Measurements from ENCODE around the gene MAP3K19. TPM values are rescaled to one million over a fixed set of nuclear protein-coding genes. Genes with fewer than 3 reads are reported as not detected.

The MAP3K19 gene
- polyA plus RNA-seq, 1 donor (not counting 4 experiments of a cell fraction or from before 2014, with no cell fraction given): not detected

DNA sequence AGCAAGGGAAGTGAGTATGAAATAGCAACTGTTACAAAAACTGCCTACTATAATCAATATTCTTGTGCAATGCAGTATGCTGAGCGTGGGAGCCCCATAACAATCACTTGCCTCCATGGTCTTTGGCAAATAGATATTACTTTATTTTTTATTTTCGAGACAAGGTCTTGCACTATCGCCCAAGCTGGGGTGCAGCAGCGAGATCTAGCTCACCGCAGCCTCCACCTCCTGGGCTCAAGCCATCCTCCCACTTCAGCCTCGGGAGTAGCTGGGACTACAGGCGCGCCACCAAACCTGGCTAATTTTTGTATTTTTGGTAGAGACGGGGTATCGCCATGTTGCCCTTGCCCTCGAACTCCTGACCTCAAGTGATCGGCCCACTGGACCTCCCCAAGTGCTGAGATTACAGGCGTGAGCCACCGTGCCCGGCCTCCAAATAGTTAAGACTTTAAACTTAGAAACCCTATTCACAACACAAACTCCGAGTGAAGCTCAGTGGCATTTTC is 129.8 kb downstream of the MAP3K19 start:
- no peaks in the 10 kb centered on the region for H3K27me3 ChIP-seq (ENCODE audit: control insufficient read depth, extremely low read depth, insufficient read depth, low read length)
- DNase-seq (ENCODE audit: low read depth, low spot score): no peak
- peaks cover 16% of the 10 kb centered on the region for H3K4me1 ChIP-seq (ENCODE audit: control insufficient read depth, extremely low read depth, insufficient read depth, low read length)
- dilution Hi-C loops (cut with MboI; ENCODE audit: extremely low pct_ligation_motif_present, low sequenced_read_pairs): no loop called here
- H3K9me1 ChIP-seq (ENCODE audit: control insufficient read depth, extremely low read depth, insufficient read depth, low read length): no peaks in the 10 kb centered on the region
- peak overlapping the region; percentile 82 for H3K27ac ChIP-seq (ENCODE audit: control insufficient read depth, insufficient read depth, low read length)
- H2AFZ ChIP-seq (ENCODE audit: control insufficient read depth, low read length): peak overlapping the region; percentile 76
- peaks cover 37% of the 10 kb centered on the region for H3K79me2 ChIP-seq (ENCODE audit: control insufficient read depth, insufficient read depth, low read length)
- H3K9ac ChIP-seq (ENCODE audit: control insufficient read depth, extremely low read depth, insufficient read depth, low read length): peak overlapping the region; percentile 76
- H3K4me2 ChIP-seq (ENCODE audit: control insufficient read depth, extremely low read depth, insufficient read depth, low read depth, low read length): peak overlapping the region; percentile 86
- no peaks in the 10 kb centered on the region for H3K9me3 ChIP-seq (ENCODE audit: control insufficient read depth, low read depth, low read length)
- TF ChIP-seq EZH2 (IDR thresholded peaks at IDR 0.05; ENCODE audit: low read length): no peak
- TF ChIP-seq, protein P1, sequence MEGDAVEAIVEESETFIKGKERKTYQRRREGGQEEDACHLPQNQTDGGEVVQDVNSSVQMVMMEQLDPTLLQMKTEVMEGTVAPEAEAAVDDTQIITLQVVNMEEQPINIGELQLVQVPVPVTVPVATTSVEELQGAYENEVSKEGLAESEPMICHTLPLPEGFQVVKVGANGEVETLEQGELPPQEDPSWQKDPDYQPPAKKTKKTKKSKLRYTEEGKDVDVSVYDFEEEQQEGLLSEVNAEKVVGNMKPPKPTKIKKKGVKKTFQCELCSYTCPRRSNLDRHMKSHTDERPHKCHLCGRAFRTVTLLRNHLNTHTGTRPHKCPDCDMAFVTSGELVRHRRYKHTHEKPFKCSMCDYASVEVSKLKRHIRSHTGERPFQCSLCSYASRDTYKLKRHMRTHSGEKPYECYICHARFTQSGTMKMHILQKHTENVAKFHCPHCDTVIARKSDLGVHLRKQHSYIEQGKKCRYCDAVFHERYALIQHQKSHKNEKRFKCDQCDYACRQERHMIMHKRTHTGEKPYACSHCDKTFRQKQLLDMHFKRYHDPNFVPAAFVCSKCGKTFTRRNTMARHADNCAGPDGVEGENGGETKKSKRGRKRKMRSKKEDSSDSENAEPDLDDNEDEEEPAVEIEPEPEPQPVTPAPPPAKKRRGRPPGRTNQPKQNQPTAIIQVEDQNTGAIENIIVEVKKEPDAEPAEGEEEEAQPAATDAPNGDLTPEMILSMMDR (optimal IDR thresholded peaks at IDR 0.05 in 1 of 3, IDR thresholded peaks at IDR 0.05 in 1 of 3, conservative IDR thresholded peaks at IDR 0.05 in 1 of 3; ENCODE audit: extremely low read depth in 1 of 3, insufficient read depth in 2 of 3, low read length in 3 of 3): no peak
- peak; percentile 9 for FAIRE-seq
- peak overlapping the region; percentile 64 to 73 (median 68) for H3K4me3 ChIP-seq (ENCODE audit: control insufficient read depth in 2 of 3, extremely low read depth in 1 of 3, insufficient read depth in 2 of 3, low read depth in 1 of 3, low read length in 3 of 3)
- no peaks in the 10 kb centered on the region for H3K36me3 ChIP-seq (ENCODE audit: control insufficient read depth in 2 of 2, extremely low read depth in 1 of 2, insufficient read depth in 2 of 2, low read length in 2 of 2)
- H4K20me1 ChIP-seq (ENCODE audit: control insufficient read depth, extremely low read depth, insufficient read depth, low read length): peaks cover 15% of the 10 kb centered on the region

Other genes starting within 250 kb of the MAP3K19 start
- not detected in 3 replicates for gene ACMSD, start 208.8 kb downstream of the MAP3K19 start, polyA plus RNA-seq
- 10.2 to 20.9 TPM (median 20.1 TPM) in 3 replicates for gene CCNT2, start 128.6 kb downstream of the MAP3K19 start, polyA plus RNA-seq
- gene RAB3GAP1, start 4.8 kb upstream of the MAP3K19 start, polyA plus RNA-seq: 28.4 to 41.6 TPM (median 31.5 TPM) in 3 replicates